Hepatocyte (in vitro differentiated cells): ENCODE measurements around the gene BCAR1.

ENCODE experiments used
- CTCF ChIP-seq: fragments of 200-600 bp; sonication (generic); IDR thresholded peaks from 2 replicates; pipeline ENCODE4 v1.5.1; 2016; ENCODE audit warnings: antibody characterized with exemption, mild to moderate bottlenecking; ENCODE audit not compliant: poor library complexity
- EZH2 ChIP-seq: fragments of 200-600 bp; sonication (generic); IDR thresholded peaks from 2 replicates; pipeline ENCODE4 v1.6.1; 2016; ENCODE audit warnings: antibody characterized with exemption, mild to moderate bottlenecking, borderline replicate concordance

- no peak for TF ChIP-seq CTCF
- TF ChIP-seq EZH2, result no peak
Observed at GRCh38 chr16:75225678-75226515, 25.5 kb downstream of the BCAR1 start.
